DND-41 (cell line): ENCODE data around the gene SLC6A18.

Source experiments
- ATAC-seq: fragments of 200-7000 bp; cut with Tn5 transposase; 3 replicates; pipeline ENCODE4 v1.9.1; 2021; ENCODE audit warnings: low read depth; ENCODE audit not compliant: insufficient read depth
- DNase-seq: peaks from one replicate; pipeline ENCODE4 v3.0.0-alpha.2; 2020
- H2AFZ ChIP-seq: 2 replicates; pipeline ENCODE4 v1.6.0; 2012; ENCODE audit warnings: low read depth, low read length
- H3K27ac ChIP-seq: 2 replicates; pipeline ENCODE4 v1.5.1; 2012; ENCODE audit warnings: low read length, inconsistent platforms
- H3K27me3 ChIP-seq: fragments of 200-600 bp; sonication (generic); 2 replicates; pipeline ENCODE4 v1.6.0; 2012; ENCODE audit warnings: low read length, mild to moderate bottlenecking, inconsistent platforms; ENCODE audit not compliant: insufficient read depth, poor library complexity
- H3K36me3 ChIP-seq: 2 replicates; pipeline ENCODE4 v1.5.1; 2012; ENCODE audit warnings: low read length, inconsistent platforms; ENCODE audit not compliant: insufficient read depth
- H3K4me1 ChIP-seq: 2 replicates; pipeline ENCODE4 v1.5.1; 2012; ENCODE audit warnings: mild to moderate bottlenecking, low read length; ENCODE audit not compliant: insufficient read depth
- H3K4me2 ChIP-seq: 2 replicates; pipeline ENCODE4 v1.6.0; 2012; ENCODE audit warnings: mild to moderate bottlenecking, moderate library complexity, low read length, inconsistent platforms; ENCODE audit not compliant: insufficient read depth
- H3K4me3 ChIP-seq, 2 experiments: fragments of 200-600 bp in 1 of 2; shearing (Covaris generic) in 1 of 2; 2 replicates each; pipeline ENCODE4 v1.5.1; 2012 to 2016; ENCODE audit warnings: inconsistent platforms in 2 of 2, low read length in 2 of 2, mild to moderate bottlenecking in 2 of 2, low read depth in 1 of 2, moderate library complexity in 1 of 2
- H3K79me2 ChIP-seq: 2 replicates; pipeline ENCODE4 v1.6.0; 2012; ENCODE audit warnings: low read length, inconsistent platforms; ENCODE audit not compliant: insufficient read depth
- H3K9ac ChIP-seq: 2 replicates; pipeline ENCODE4 v1.6.0; 2012; ENCODE audit warnings: low read depth, mild to moderate bottlenecking, inconsistent platforms, low read length, moderate library complexity
- H3K9me3 ChIP-seq: 2 replicates; pipeline ENCODE4 v1.5.1; 2012; ENCODE audit warnings: low read length, moderate library complexity, mild to moderate bottlenecking, inconsistent platforms; ENCODE audit not compliant: insufficient read depth, severe bottlenecking
- H4K20me1 ChIP-seq: 2 replicates; pipeline ENCODE4 v1.6.0; 2012; ENCODE audit warnings: low read length; ENCODE audit not compliant: insufficient read depth
- CTCF ChIP-seq: IDR thresholded peaks from 2 replicates; pipeline ENCODE4 v1.5.1; 2012; ENCODE audit warnings: borderline replicate concordance, low read length, moderate library complexity, mild to moderate bottlenecking; ENCODE audit not compliant: poor library complexity, severe bottlenecking; ENCODE audit errors: extremely low read depth
- EZH2 ChIP-seq: IDR thresholded peaks from 3 replicates; pipeline ENCODE4 v1.6.1; 2012; ENCODE audit warnings: borderline replicate concordance, low read depth, mild to moderate bottlenecking, moderate library complexity, low read length, inconsistent platforms; ENCODE audit not compliant: severe bottlenecking

The SLC6A18 gene

GRCh38 chr5:1251678-1252580 lies 26.7 kb downstream of the SLC6A18 start:
- ATAC-seq: no peak
- Histone ChIP-seq H4K20me1 (peaks cover 5% of the 10 kb centered on the region; the same call in 1 of the 2 replicates), H2AFZ (no peak overlapping the region), H3K4me1 (peaks cover 20% of the 10 kb centered on the region), H3K9ac (no peak overlapping the region), H3K4me2 (no peak overlapping the region), H3K27me3 (no peaks in the 10 kb centered on the region), H3K79me2 (no peaks in the 10 kb centered on the region), H3K27ac (no peak overlapping the region), H3K9me3 (no peaks in the 10 kb centered on the region), H3K36me3 (no peaks in the 10 kb centered on the region), H3K4me3 (no peak overlapping the region)
- DNase-seq: no peak
- TF ChIP-seq EZH2 (no peak), CTCF (no peak)

- H3K79me2 ChIP-seq: no peaks in the 10 kb centered on the region
- H3K4me3 ChIP-seq: no peak overlapping the region
- H3K9me3 ChIP-seq: no peaks in the 10 kb centered on the region
- ATAC-seq (no peak), DNase-seq (no peak)
- no peak overlapping the region for H3K27ac ChIP-seq
- peaks cover 5% of the 10 kb centered on the region; the same call in 1 of the 2 replicates for H4K20me1 ChIP-seq
- H3K4me2 ChIP-seq: no peak overlapping the region
- peaks cover 20% of the 10 kb centered on the region for H3K4me1 ChIP-seq
- no peak for TF ChIP-seq CTCF
- no peak for TF ChIP-seq EZH2
- H3K9ac ChIP-seq: no peak overlapping the region
- no peaks in the 10 kb centered on the region for H3K36me3 ChIP-seq
- H3K27me3 ChIP-seq: no peaks in the 10 kb centered on the region
- H2AFZ ChIP-seq: no peak overlapping the region
Observed at GRCh38 chr5:1252681-1253080, 27.5 kb downstream of the SLC6A18 start.

DNA sequence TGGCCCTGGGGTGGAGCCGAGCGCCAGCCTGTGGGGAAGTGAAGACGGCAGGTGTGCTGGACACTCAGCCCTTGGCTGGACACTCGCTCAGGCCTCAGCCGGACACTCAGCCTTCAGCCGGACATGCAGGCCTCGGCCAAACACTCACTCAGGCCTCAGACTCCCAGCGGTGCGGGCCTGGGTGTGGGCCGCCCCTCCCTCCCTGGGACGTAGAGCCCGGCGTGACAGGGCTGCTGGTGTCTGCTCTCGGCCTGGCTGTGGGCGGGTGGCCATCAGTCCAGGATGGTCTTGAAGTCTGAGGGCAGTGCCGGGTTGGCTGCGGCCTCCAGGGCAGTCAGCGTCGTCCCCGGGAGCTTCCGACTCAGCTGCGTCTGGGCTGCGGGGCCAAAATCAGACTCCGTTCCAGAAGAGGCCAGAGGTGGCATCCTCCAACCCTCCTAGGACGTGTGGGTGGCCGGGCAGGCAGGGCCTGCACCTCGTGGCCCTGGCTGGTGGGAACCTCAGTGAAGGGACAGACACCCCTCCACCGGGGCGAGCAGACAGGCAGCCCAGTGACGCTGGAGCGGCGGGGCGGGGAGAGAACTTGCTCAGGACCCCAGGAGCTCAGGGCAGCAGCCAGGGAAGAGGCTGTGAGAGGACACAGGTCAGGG lies 28.4 kb downstream of the SLC6A18 start:
- no peak for ATAC-seq
- Histone ChIP-seq H3K9me3 (no peaks in the 10 kb centered on the region), H3K9ac (no peak overlapping the region), H3K36me3 (no peaks in the 10 kb centered on the region), H3K4me1 (peaks cover 20% of the 10 kb centered on the region), H3K27ac (peak overlapping the region; percentile 71; the same call in 1 of the 2 replicates), H2AFZ (no peak overlapping the region), H3K4me3 (no peak overlapping the region), H3K4me2 (no peak overlapping the region), H4K20me1 (peaks cover 3% of the 10 kb centered on the region; the same call in 1 of the 2 replicates), H3K79me2 (no peaks in the 10 kb centered on the region), H3K27me3 (no peaks in the 10 kb centered on the region)
- DNase-seq: no peak
- TF ChIP-seq CTCF (no peak), EZH2 (no peak)
